HCT116 (cell line): ENCODE results near the gene AIMP1. TPM values are rescaled to one million over a fixed set of nuclear protein-coding genes. Genes with fewer than 3 reads are reported as not detected.

ENCODE experiments used
- ATAC-seq: fragments of 200-7000 bp; cut with Tn5 transposase; 2 replicates; pipeline ENCODE4 v1.9.1; 2020; ENCODE audit warnings: mild to moderate bottlenecking, moderate library complexity
- BruUV-seq: library from RNA; stranded (reverse); fragments of 400-500 nt; replicated peaks from 2 replicates; lab custom pipeline; 2021; lab: Mats Ljungman, UMichigan
- CTCF ChIA-PET: fragments of 300-600 bp; sonication (Branson Sonifier 250); formaldehyde crosslinking; loops from one replicate; lab custom pipeline; 2021; ENCODE audit warnings: antibody characterized with exemption; lab: Charles Lee
- POLR2A ChIA-PET: fragments of 300-600, 350-600 bp; sonication (Branson Sonifier 250); formaldehyde crosslinking; loops from one replicate; lab custom pipeline; 2021; ENCODE audit warnings: antibody characterized with exemption; lab: Charles Lee
- RAD21 ChIA-PET, 2 experiments: fragments of 300-600 bp; sonication (Branson Sonifier 250); formaldehyde crosslinking; loops; one replicate each; lab custom pipeline; 2023; ENCODE audit warnings: low total read pairs in 2 of 2; ENCODE audit not compliant: uncharacterized antibody in 2 of 2, unreplicated experiment in 2 of 2, low non-redundant PET in 1 of 2; lab: Charles Lee
- DNase-seq: peaks from one replicate; pipeline ENCODE4 v3.0.0-alpha.2; 2010; ENCODE audit warnings: low read depth, low spot score
- H2AFZ ChIP-seq: fragments of 200-600 bp; shearing (Covaris generic), sonication (generic); 2 replicates; pipeline ENCODE4 v1.6.1; 2017; ENCODE audit warnings: low read depth, mixed run types, mixed read lengths, antibody characterized with exemption, low read length; ENCODE audit not compliant: poor library complexity, severe bottlenecking
- H3K27ac ChIP-seq: 2 replicates; pipeline ENCODE4 v1.5.1; 2012; ENCODE audit warnings: low read depth, low read length
- H3K27me3 ChIP-seq: fragments of 200-600 bp; sonication (generic); 2 replicates; pipeline ENCODE4 v1.6.1; 2016; ENCODE audit warnings: mixed run types, low read length, mixed read lengths; ENCODE audit not compliant: insufficient read depth
- H3K36me3 ChIP-seq, 2 experiments: fragments of 200-500 bp in 1 of 2; fragments of 200-600 bp in 1 of 2; sonication (Bioruptor generic) in 1 of 2; sonication (generic) in 1 of 2; 2 replicates each; pipeline versions ENCODE4 v1.5.1 to v1.6.1; 2014 to 2016; ENCODE audit warnings: low read length in 2 of 2, inconsistent platforms in 1 of 2, mixed read lengths in 1 of 2, mixed run types in 1 of 2; ENCODE audit not compliant: insufficient read depth in 2 of 2, control insufficient read depth in 1 of 2
- H3K4me1 ChIP-seq, 2 experiments: fragments of 200-600 bp in 1 of 2; sonication (generic) in 1 of 2; 2 replicates each; pipeline versions ENCODE4 v1.5.1 to v1.6.1; 2012 to 2017; ENCODE audit warnings: low read length in 2 of 2, inconsistent platforms in 1 of 2, mild to moderate bottlenecking in 1 of 2, mixed read lengths in 1 of 2, mixed run types in 1 of 2, moderate library complexity in 1 of 2; ENCODE audit not compliant: insufficient read depth in 2 of 2, control insufficient read depth in 1 of 2
- H3K4me2 ChIP-seq: fragments of 200-600 bp; sonication (generic); 2 replicates; pipeline ENCODE4 v1.6.1; 2017; ENCODE audit warnings: mixed run types, low read length, mixed read lengths
- H3K4me3 ChIP-seq, 2 experiments: fragments of 200-600 bp in 1 of 2; sonication (generic) in 1 of 2; replicated peaks in 1 of 2; 2 replicates each; pipeline ENCODE4 v1.5.1; 2011 to 2016; ENCODE audit warnings: low read length in 2 of 2, control low read depth in 1 of 2, low read depth in 1 of 2, mild to moderate bottlenecking in 1 of 2, mixed read lengths in 1 of 2, mixed run types in 1 of 2
- H3K79me2 ChIP-seq: fragments of 200-600 bp; sonication (generic); 2 replicates; pipeline ENCODE4 v1.6.1; 2017; ENCODE audit warnings: mild to moderate bottlenecking, mixed run types, low read length, moderate library complexity, mixed read lengths; ENCODE audit not compliant: insufficient read depth
- H3K9ac ChIP-seq: fragments of 200-600 bp; sonication (generic); 2 replicates; pipeline ENCODE4 v1.6.1; 2016; ENCODE audit warnings: low read length, mixed read lengths
- H3K9me2 ChIP-seq: fragments of 200-600 bp; sonication (generic), shearing (Covaris generic); 2 replicates; pipeline ENCODE4 v1.6.1; 2017; ENCODE audit warnings: mixed run types, mild to moderate bottlenecking, moderate library complexity; ENCODE audit not compliant: insufficient read depth
- H3K9me3 ChIP-seq, 2 experiments: fragments of 200-500 bp in 1 of 2; fragments of 200-600 bp in 1 of 2; sonication (Bioruptor generic) in 1 of 2; sonication (generic) in 1 of 2; 2 replicates each; pipeline ENCODE4 v1.6.1; 2014 to 2017; ENCODE audit warnings: low read length in 2 of 2, mixed read lengths in 2 of 2, inconsistent platforms in 1 of 2, low read depth in 1 of 2, mild to moderate bottlenecking in 1 of 2, mixed run types in 1 of 2, moderate library complexity in 1 of 2; ENCODE audit not compliant: control insufficient read depth in 1 of 2, insufficient read depth in 1 of 2
- H4K20me1 ChIP-seq: fragments of 200-600 bp; sonication (generic), shearing (Covaris generic); 2 replicates; pipeline ENCODE4 v1.6.1; 2017; ENCODE audit warnings: mixed run types, mild to moderate bottlenecking, moderate library complexity; ENCODE audit not compliant: insufficient read depth
- CTCF ChIP-seq, 3 experiments: fragments of 200-600 bp in 1 of 3; sonication (generic) in 1 of 3; IDR thresholded peaks in 2 of 3; conservative IDR thresholded peaks in 1 of 3; 2 replicates each; pipeline ENCODE4 v1.5.1; 2012 to 2017; ENCODE audit warnings: low read depth in 2 of 3, low read length in 2 of 3, antibody characterized with exemption in 1 of 3, borderline replicate concordance in 1 of 3, control low read depth in 1 of 3, mild to moderate bottlenecking in 1 of 3, mixed read lengths in 1 of 3, mixed run types in 1 of 3, moderate library complexity in 1 of 3; ENCODE audit not compliant: insufficient read depth in 1 of 3
- EGR1 ChIP-seq: IDR thresholded peaks from 2 replicates; pipeline ENCODE4 v1.6.1; 2012; ENCODE audit warnings: low read depth
- EZH2 ChIP-seq: fragments of 200-600 bp; sonication (generic); IDR thresholded peaks from 2 replicates; pipeline ENCODE4 v1.6.1; 2017; ENCODE audit warnings: antibody characterized with exemption, mixed run types
- EZH2phosphoT487 ChIP-seq: fragments of 200-600 bp; IDR thresholded peaks from 2 replicates; pipeline ENCODE4 v1.6.1; 2018; ENCODE audit warnings: antibody characterized with exemption, borderline replicate concordance
- RAD21 ChIP-seq: IDR thresholded peaks from 2 replicates; pipeline ENCODE4 v1.6.1; 2012; ENCODE audit warnings: low read depth, mild to moderate bottlenecking
- SIN3A ChIP-seq: IDR thresholded peaks from 2 replicates; pipeline ENCODE4 v1.6.1; 2012; ENCODE audit warnings: low read depth
- SP1 ChIP-seq: IDR thresholded peaks from 2 replicates; pipeline ENCODE4 v1.6.1; 2012; ENCODE audit warnings: low read depth
- SRF ChIP-seq: IDR thresholded peaks from 2 replicates; pipeline ENCODE4 v1.6.1; 2012; ENCODE audit warnings: low read depth
- TCF7L2 ChIP-seq: IDR thresholded peaks from 2 replicates; pipeline ENCODE4 v1.7.0; 2011; ENCODE audit warnings: borderline replicate concordance, inconsistent platforms; ENCODE audit not compliant: insufficient read depth, insufficient read length; ENCODE audit errors: extremely low read depth
- YY1 ChIP-seq: IDR thresholded peaks from 2 replicates; pipeline ENCODE4 v1.6.1; 2011; ENCODE audit warnings: low read length, low read depth, moderate library complexity, mild to moderate bottlenecking; ENCODE audit not compliant: insufficient replicate concordance; ENCODE audit errors: extremely low read depth
- ZBTB33 ChIP-seq: IDR thresholded peaks from 2 replicates; pipeline ENCODE4 v1.6.1; 2011; ENCODE audit warnings: mild to moderate bottlenecking, low read length, moderate library complexity; ENCODE audit not compliant: insufficient replicate concordance; ENCODE audit errors: extremely low read depth
- ZNF274 ChIP-seq: fragments of 200-500 bp; sonication (Bioruptor generic); IDR thresholded peaks from 2 replicates; pipeline ENCODE4 v1.6.1; 2014; ENCODE audit warnings: mild to moderate bottlenecking, low read depth, low read length, inconsistent platforms
- intact Hi-C: fragments of 100-400 bp; cut with micrococcal nuclease; formaldehyde crosslinking; loops from 2 replicates; pipeline ENCODE4 v1.10.0; 2022
- total RNA-seq: library from RNA; stranded (reverse); gene quantifications from one replicate; pipeline ENCODE4 v1.2.1, GENCODE V29; 2021; ENCODE audit not compliant: unreplicated experiment

The AIMP1 gene
- total RNA-seq, 1 experiment from 2014 or later, result 67.4 TPM

- POLR2A ChIA-PET, result no interaction called here
- Histone ChIP-seq H3K4me3 (no peak overlapping the region), H3K4me2 (no peak overlapping the region), H3K36me3 (peaks cover 46 to 51% of the 10 kb centered on the region in 2 experiments), H4K20me1 (no peaks in the 10 kb centered on the region), H3K27me3 (no peaks in the 10 kb centered on the region), H3K9me3 (no peaks in the 10 kb centered on the region), H3K79me2 (peaks cover 23% of the 10 kb centered on the region), H3K9ac (no peak overlapping the region), H3K4me1 (no peaks in the 10 kb centered on the region), H3K27ac (no peak overlapping the region), H3K9me2 (no peaks in the 10 kb centered on the region), H2AFZ (no peak overlapping the region)
- RAD21 ChIA-PET, result no interaction called here
- DNase-seq, result no peak
- CTCF ChIA-PET, result no interaction called here
- no peak for ATAC-seq
- intact Hi-C loops, result no loop called here
- no TSS peak for BruUV-seq
- TF ChIP-seq EZH2phosphoT487, result no peak
- no peak for TF ChIP-seq TCF7L2
- TF ChIP-seq EGR1, result no peak
- TF ChIP-seq ZNF274, result no peak
- TF ChIP-seq EZH2, result no peak
- TF ChIP-seq ZBTB33, result no peak
- TF ChIP-seq YY1, result no peak
- TF ChIP-seq SRF, result no peak
- TF ChIP-seq SIN3A, result no peak
- TF ChIP-seq SP1, result no peak
- no peak for TF ChIP-seq RAD21
- TF ChIP-seq CTCF (IDR thresholded peaks at IDR 0.05 in 2 of 3, conservative IDR thresholded peaks at IDR 0.05 in 1 of 3; ENCODE audit: borderline replicate concordance in 1 of 3, insufficient read depth in 1 of 3, low read depth in 2 of 3, low read length in 2 of 3), result no peak
Measured at GRCh38 chr4:106333186-106333585, 16.8 kb downstream of the AIMP1 start.
